ENCODE measurements around the gene PTGS1. TPM values are rescaled to one million over a fixed set of nuclear protein-coding genes. Genes with fewer than 3 reads are reported as not detected.

Gene PTGS1
- total RNA-seq, 1 donor from 2014 or later, result 2.2 TPM

GRCh38 chr9:122392284-122392683 is 21.5 kb downstream of the PTGS1 start:
- Mint-ChIP-seq H3K27ac (no peak overlapping the region), H3K27me3 (ENCODE audit: insufficient read depth, low read depth) (peaks cover 6% of the 10 kb centered on the region), H3K4me1 (peaks cover 8% of the 10 kb centered on the region), H3K9me3 (no peaks in the 10 kb centered on the region), H3K36me3 (no peaks in the 10 kb centered on the region), H3K4me3 (no peak overlapping the region)
- Histone ChIP-seq H3K9me3 (ENCODE audit: low read depth) (no peaks in the 10 kb centered on the region), H3K4me2 (no peak overlapping the region), H3K4me3 (no peak overlapping the region), H3K9ac (no peak overlapping the region), H3K79me2 (ENCODE audit: low read depth) (no peaks in the 10 kb centered on the region), H4K20me1 (ENCODE audit: low read depth) (no peaks in the 10 kb centered on the region), H2AFZ (replicated peaks) (no peak overlapping the region), H3K27me3 (no peaks in the 10 kb centered on the region), H3K27ac (no peak overlapping the region), H3F3A (ENCODE audit: low read depth) (no peaks in the 10 kb centered on the region), H3K4me1 (no peaks in the 10 kb centered on the region), H3K36me3 (no peaks in the 10 kb centered on the region)
- TF ChIP-seq EZH2 (IDR thresholded peaks at IDR 0.05) (no peak), EZH2phosphoT487 (IDR thresholded peaks at IDR 0.05) (no peak), CTCF (IDR thresholded peaks at IDR 0.05) (no peak)
- no peak for DNase-seq (ENCODE audit: low spot score)

GRCh38 chr9:122392714-122393113 is 21.9 kb downstream of the PTGS1 start:
- peaks cover 8% of the 10 kb centered on the region for H3K4me1 Mint-ChIP-seq
- H3K4me1 ChIP-seq, result no peaks in the 10 kb centered on the region
- H3K27ac Mint-ChIP-seq, result no peak overlapping the region
- H3K4me3 Mint-ChIP-seq, result no peak overlapping the region
- TF ChIP-seq CTCF (IDR thresholded peaks at IDR 0.05) (no peak), EZH2 (IDR thresholded peaks at IDR 0.05) (no peak), EZH2phosphoT487 (IDR thresholded peaks at IDR 0.05) (no peak)
- H3K79me2 ChIP-seq (ENCODE audit: low read depth), result no peaks in the 10 kb centered on the region
- no peaks in the 10 kb centered on the region for H3K9me3 Mint-ChIP-seq
- no peaks in the 10 kb centered on the region for H3K27me3 ChIP-seq
- no peak overlapping the region for H3K9ac ChIP-seq
- H2AFZ ChIP-seq (replicated peaks), result no peak overlapping the region
- no peak overlapping the region for H3K27ac ChIP-seq
- no peaks in the 10 kb centered on the region for H3K36me3 ChIP-seq
- H3K9me3 ChIP-seq (ENCODE audit: low read depth), result no peaks in the 10 kb centered on the region
- H4K20me1 ChIP-seq (ENCODE audit: low read depth), result no peaks in the 10 kb centered on the region
- no peak overlapping the region for H3K4me2 ChIP-seq
- peaks cover 6% of the 10 kb centered on the region for H3K27me3 Mint-ChIP-seq (ENCODE audit: insufficient read depth, low read depth)
- no peaks in the 10 kb centered on the region for H3F3A ChIP-seq (ENCODE audit: low read depth)
- H3K36me3 Mint-ChIP-seq, result no peaks in the 10 kb centered on the region
- no peak for DNase-seq (ENCODE audit: low spot score)
- no peak overlapping the region for H3K4me3 ChIP-seq

GRCh38 chr9:122393284-122393983 is 22.6 kb downstream of the PTGS1 start:
- H3K4me1 ChIP-seq, result no peaks in the 10 kb centered on the region
- no peak for TF ChIP-seq CTCF (IDR thresholded peaks at IDR 0.05)
- TF ChIP-seq EZH2phosphoT487 (IDR thresholded peaks at IDR 0.05), result no peak
- no peak for TF ChIP-seq EZH2 (IDR thresholded peaks at IDR 0.05)
- Mint-ChIP-seq H3K27me3 (ENCODE audit: insufficient read depth, low read depth) (peaks cover 7% of the 10 kb centered on the region), H3K36me3 (no peaks in the 10 kb centered on the region), H3K4me3 (no peak overlapping the region), H3K9me3 (no peaks in the 10 kb centered on the region), H3K27ac (no peak overlapping the region), H3K4me1 (peaks cover 8% of the 10 kb centered on the region)
- DNase-seq (ENCODE audit: low spot score), result no peak
- no peak overlapping the region for H2AFZ ChIP-seq (replicated peaks)
- no peak overlapping the region for H3K4me2 ChIP-seq
- H4K20me1 ChIP-seq (ENCODE audit: low read depth), result no peaks in the 10 kb centered on the region
- no peaks in the 10 kb centered on the region for H3K79me2 ChIP-seq (ENCODE audit: low read depth)
- no peak overlapping the region for H3K9ac ChIP-seq
- no peaks in the 10 kb centered on the region for H3F3A ChIP-seq (ENCODE audit: low read depth)
- no peak overlapping the region for H3K27ac ChIP-seq
- no peaks in the 10 kb centered on the region for H3K9me3 ChIP-seq (ENCODE audit: low read depth)
- H3K4me3 ChIP-seq, result no peak overlapping the region
- H3K27me3 ChIP-seq, result no peaks in the 10 kb centered on the region
- no peaks in the 10 kb centered on the region for H3K36me3 ChIP-seq

Measured in neural progenitor cell (in vitro differentiated cells).